ENCODE measurements around the gene SH2B3. TPM values are rescaled to one million over a fixed set of nuclear protein-coding genes. Genes with fewer than 3 reads are reported as not detected.
"Not testable (repeated sequence)": the region's sequence is repeated elsewhere in the genome, so short reads cannot be mapped to it uniquely, and the experiment has no call there.

SH2B3 gene
- total RNA-seq, 8 experiments from 2014 or later = 2.5 to 9.5 (median 6.4) TPM

- WGBS, 10 experiments = 59 to 100% (median 88%) methylated on average over 1 to 7 of the region's 7 CpGs
- in situ Hi-C loops (cut with MboI; ENCODE audit: low pct_unique_long_range_greater_than_20kb in 2 of 9, low sequenced_read_pairs in 9 of 9, unreplicated experiment in 9 of 9); H3K4me3 ChIP-seq; ATAC-seq (replicated peaks in 6 of 8); H3K27ac ChIP-seq; H3K4me1 ChIP-seq (replicated peaks in 1 of 2): not testable (repeated sequence)
Observed at GRCh38 chr12:111492979-111493378, 87.3 kb downstream of the SH2B3 start.

- H3K4me3 ChIP-seq = no peak overlapping the region
- no peaks in the 10 kb centered on the region for H3K4me1 ChIP-seq (replicated peaks in 1 of 2)
- in situ Hi-C loops (cut with MboI; ENCODE audit: low pct_unique_long_range_greater_than_20kb in 2 of 9, low sequenced_read_pairs in 9 of 9, unreplicated experiment in 9 of 9) = no loop called here
- WGBS, 10 experiments = 80 to 100% (median 98%) methylated on average over 1 to 4 of the region's 4 CpGs; no CpG with 5 or more reads in 1 of the 10 experiments
- H3K27ac ChIP-seq = no peak overlapping the region
- ATAC-seq (replicated peaks in 6 of 8) = no peak
Observed at GRCh38 chr12:111494676-111495075, 89.0 kb downstream of the SH2B3 start.

Other genes starting within 250 kb of the SH2B3 start
- gene PHETA1, start 36.8 kb upstream of the SH2B3 start, total RNA-seq = 10 to 100 TPM in 1 of 8 experiments, 1 to 10 TPM in 7; 4.2 to 14.4 (median 6.4) TPM
- gene ATXN2, start 193.4 kb downstream of the SH2B3 start, total RNA-seq = 100 to 1,000 TPM in 1 of 8 experiments, 10 to 100 TPM in 7; 21.3 to 103 (median 36.7) TPM